ENCODE results near the gene PHLPP1.

DNA sequence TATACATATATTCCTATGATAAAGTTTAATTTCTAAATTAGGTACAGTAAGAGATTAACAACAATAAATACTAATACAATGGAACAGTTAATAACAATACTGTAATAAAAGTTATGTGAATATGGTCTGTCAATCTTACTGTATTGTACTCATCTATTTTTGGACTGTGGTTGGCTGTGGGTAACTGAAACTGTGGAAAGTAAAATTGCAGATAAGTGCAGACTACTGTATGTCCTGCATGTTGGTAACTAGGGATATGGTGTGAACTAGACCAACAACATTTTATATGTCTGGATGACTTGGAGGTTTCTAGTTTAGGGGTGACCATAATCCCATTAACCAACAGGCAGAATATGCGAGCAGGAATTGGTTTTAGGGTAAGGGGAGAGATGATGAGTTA, 23.3 kb downstream of the PHLPP1 start:
- TF ChIP-seq POLR2AphosphoS5 (IDR thresholded peaks at IDR 0.05; ENCODE audit: borderline replicate concordance, low read depth, low read length) (no peak), EZH2 (IDR thresholded peaks at IDR 0.05) (no peak), FOXP2 (optimal IDR thresholded peaks at IDR 0.05; ENCODE audit: control extremely low read depth, extremely low read length, insufficient read depth) (no peak)
